Right lobe of liver (tissue), 6 donors: ENCODE measurements around the gene MACROD2. TPM values are rescaled to one million over a fixed set of nuclear protein-coding genes. Genes with fewer than 3 reads are reported as not detected.

ENCODE experiments used
- ATAC-seq, 4 donors: fragments of 200-7000 bp; cut with Tn5 transposase; one replicate each; pipeline ENCODE4 v1.9.1; 2020; ENCODE audit warnings: mild to moderate bottlenecking in 4 of 4, moderate library complexity in 4 of 4
- DNase-seq, 3 donors: peaks; one replicate each; pipeline ENCODE4 v3.0.0-alpha.2; 2020
- H3K27ac ChIP-seq, 3 donors: fragments of 200-600 bp; one replicate each; pipeline ENCODE4 v1.8.0; 2022
- H3K27me3 ChIP-seq, 2 donors: fragments of 200-600 bp; one replicate each; pipeline ENCODE4 v1.8.0; 2022
- H3K36me3 ChIP-seq, 4 donors: fragments of 200-600 bp; sonication (generic) in 1 of 4; one replicate each; pipeline versions ENCODE4 v1.5.1 to v1.8.0; 2017 to 2022; ENCODE audit warnings: control low read depth in 1 of 4
- H3K4me1 ChIP-seq, 4 donors: fragments of 200-600 bp; sonication (generic) in 1 of 4; one replicate each; pipeline versions ENCODE4 v1.5.1 to v1.8.0; 2017 to 2022; ENCODE audit warnings: control low read depth in 1 of 4
- H3K4me3 ChIP-seq, 3 donors: fragments of 200-600 bp; one replicate each; pipeline ENCODE4 v1.8.0; 2022
- H3K9me3 ChIP-seq, 4 donors: fragments of 200-600 bp; sonication (generic) in 1 of 4; one replicate each; pipeline versions ENCODE4 v1.5.1 to v1.8.0; 2017 to 2022; ENCODE audit warnings: control low read depth in 1 of 4
- CTCF ChIP-seq, 4 donors: fragments of 200-600 bp in 3 of 4; fragments of 450-650 bp in 1 of 4; IDR thresholded peaks; one replicate each; pipeline versions ENCODE4 v1.5.1 to v1.8.0; 2016 to 2022; ENCODE audit warnings: antibody characterized with exemption in 4 of 4, mild to moderate bottlenecking in 2 of 4
- POLR2A ChIP-seq: fragments of 450-650 bp; IDR thresholded peaks from one replicate; pipeline ENCODE4 v1.6.1; 2017; ENCODE audit warnings: antibody characterized with exemption, mild to moderate bottlenecking
- WGBS: methylation state at CpG from one replicate; pipeline ENCODE4 v1.1.6; 2018; ENCODE audit warnings: low coverage, low lambda C conversion rate; ENCODE audit not compliant: insufficient coverage; ENCODE audit errors: missing lambda C conversion rate; 5-methylcytosine and 5-hydroxymethylcytosine counted together
- intact Hi-C, 2 donors: fragments of 100-400 bp; cut with DNase I; formaldehyde crosslinking; loops; one replicate each; pipeline versions ENCODE4 v1.11.2 to v1.14.1; 2022
- total RNA-seq, 6 experiments: library from RNA; depleted of rRNA in 2 of 6; stranded (reverse); fragments of >200 nt in 2 of 6; fragmentation: NEBNext Ultra II Directional in 3 of 6; extraction: Animal tissue kit (Norgen Biotek cat#: 25700) in 3 of 6; gene quantifications; one replicate each; pipeline versions ENCODE4 v1.1.0 to v1.2.4, GENCODE V29; 2016 to 2023
- donor health status: DM: no; HTN: yes; CAD: no.
- donor health status: DM: no; HTN: no; CAD: no.
- donor health status: DM: no; HTN: no; CAD: no.
- donor health status: DM: no; HTN: yes; CAD: no.
- donor health status: DM: no; HTN: yes; CAD: no.

Gene MACROD2
- total RNA-seq, 6 experiments from 2014 or later = 1.2 to 5.5 (median 3.3) TPM

- H3K27me3 ChIP-seq = no peaks in the 10 kb centered on the region
- WGBS = 79% methylated on average over 4 of the region's 4 CpGs
- no peaks in the 10 kb centered on the region for H3K36me3 ChIP-seq
- TF ChIP-seq CTCF (IDR thresholded peaks at IDR 0.05) (no peak), POLR2A (no peak)
- no peak overlapping the region for H3K27ac ChIP-seq
- ATAC-seq = no peak
- no peaks in the 10 kb centered on the region for H3K9me3 ChIP-seq
- intact Hi-C loops = no loop called here
- DNase-seq = no peak
- H3K4me3 ChIP-seq = no peak overlapping the region
- H3K4me1 ChIP-seq = peaks cover 0 to 20% (median 2%) of the 10 kb centered on the region in 4 donors
Observed at GRCh38 chr20:15141861-15142260, 1146.5 kb downstream of the MACROD2 start.

- 78% methylated on average over 1 of the region's 1 CpG for WGBS
- Histone ChIP-seq H3K9me3 (no peaks in the 10 kb centered on the region), H3K4me1 (peaks cover 0 to 12% (median 2%) of the 10 kb centered on the region in 4 donors), H3K4me3 (no peak overlapping the region), H3K36me3 (no peaks in the 10 kb centered on the region), H3K27me3 (no peaks in the 10 kb centered on the region), H3K27ac (no peak overlapping the region)
- intact Hi-C loops = no loop called here
- no peak for ATAC-seq
- TF ChIP-seq CTCF (IDR thresholded peaks at IDR 0.05) = no peak
- TF ChIP-seq POLR2A = no peak
- DNase-seq = no peak
Observed at GRCh38 chr20:15143478-15143877, 1148.2 kb downstream of the MACROD2 start.

- no peaks in the 10 kb centered on the region for H3K9me3 ChIP-seq
- H3K27ac ChIP-seq = no peak overlapping the region
- no peaks in the 10 kb centered on the region for H3K36me3 ChIP-seq
- intact Hi-C loops = no loop called here
- no peaks in the 10 kb centered on the region for H3K27me3 ChIP-seq
- no peaks in the 10 kb centered on the region for H3K4me1 ChIP-seq
- DNase-seq = no peak
- TF ChIP-seq CTCF (IDR thresholded peaks at IDR 0.05) (no peak), POLR2A (no peak)
- no peak overlapping the region for H3K4me3 ChIP-seq
- no peak for ATAC-seq
- WGBS = 70% methylated on average over 3 of the region's 3 CpGs
Observed at GRCh38 chr20:15144916-15145315, 1149.6 kb downstream of the MACROD2 start.

GRCh38 chr20:15146948-15147347 lies 1151.6 kb downstream of the MACROD2 start:
- intact Hi-C loops = no loop called here
- Histone ChIP-seq H3K27ac (no peak overlapping the region), H3K27me3 (no peaks in the 10 kb centered on the region), H3K9me3 (no peaks in the 10 kb centered on the region), H3K4me3 (no peak overlapping the region), H3K36me3 (no peaks in the 10 kb centered on the region), H3K4me1 (no peaks in the 10 kb centered on the region)
- no peak for ATAC-seq
- WGBS = 78% methylated on average over 2 of the region's 2 CpGs
- TF ChIP-seq CTCF (IDR thresholded peaks at IDR 0.05) = no peak
- TF ChIP-seq POLR2A = no peak
- DNase-seq = no peak

- ATAC-seq = no peak
Observed at GRCh38 chr20:15154070-15154469, 1158.8 kb downstream of the MACROD2 start.

More at GRCh38 chr20:15154070-15154469, 1158.8 kb downstream of the MACROD2 start:
- WGBS = 88% methylated on average over 2 of the region's 2 CpGs
- Histone ChIP-seq H3K4me1 (peaks cover 0 to 5% (median 0%) of the 10 kb centered on the region in 4 donors), H3K27me3 (no peaks in the 10 kb centered on the region), H3K9me3 (no peaks in the 10 kb centered on the region), H3K4me3 (no peak overlapping the region), H3K36me3 (no peaks in the 10 kb centered on the region), H3K27ac (no peak overlapping the region)
- intact Hi-C loops = no loop called here
- TF ChIP-seq POLR2A (no peak), CTCF (IDR thresholded peaks at IDR 0.05) (no peak)
- DNase-seq = no peak
